Measurements from ENCODE around the gene MAD1L1.

The MAD1L1 gene

DNA sequence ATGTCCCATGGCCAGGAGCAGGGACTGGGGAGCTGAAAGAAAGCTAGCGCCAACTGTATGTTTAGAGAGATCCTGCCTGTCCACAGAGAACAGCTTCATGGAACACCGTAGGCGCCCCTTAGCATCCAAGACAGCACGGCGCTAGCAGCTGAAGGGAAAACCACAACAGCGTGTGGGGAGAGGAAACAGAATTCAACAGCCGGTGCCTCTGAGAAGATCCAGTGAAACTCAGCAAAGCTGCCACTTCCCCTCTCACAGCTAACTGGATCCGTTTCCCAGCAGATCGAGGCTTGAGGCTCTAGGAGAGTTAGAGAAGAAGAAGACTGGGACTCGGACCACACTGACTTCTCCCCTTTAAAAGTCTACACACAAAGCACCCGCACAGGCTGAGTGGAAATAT, 145.0 kb downstream of the MAD1L1 start:
- Histone ChIP-seq H3K27me3 (ENCODE audit: control insufficient read depth in 1 of 2, insufficient read depth in 2 of 2, low read length in 2 of 2) (no peaks in the 10 kb centered on the region), H3K9me3 (ENCODE audit: low read length) (no peaks in the 10 kb centered on the region), H3K36me3 (ENCODE audit: insufficient read depth, low read length) (no peaks in the 10 kb centered on the region)

GRCh38 chr7:2086229-2086628, 146.5 kb downstream of the MAD1L1 start:
- Histone ChIP-seq H3K27me3 (ENCODE audit: control insufficient read depth in 1 of 2, insufficient read depth in 2 of 2, low read length in 2 of 2) (no peaks in the 10 kb centered on the region), H3K9ac (ENCODE audit: low read length) (no peak overlapping the region), H3K36me3 (ENCODE audit: insufficient read depth, low read length) (no peaks in the 10 kb centered on the region), H3K4me1 (ENCODE audit: insufficient read depth, low read length) (no peaks in the 10 kb centered on the region), H3K27ac (ENCODE audit: low read depth, low read length) (no peak overlapping the region), H3K9me3 (ENCODE audit: low read length) (no peaks in the 10 kb centered on the region), H3K4me3 (ENCODE audit: low read depth in 1 of 2, low read length in 2 of 2) (no peak overlapping the region)

More for the DNA sequence above, 145.0 kb downstream of the MAD1L1 start:
- Histone ChIP-seq H3K9ac (ENCODE audit: low read length) (no peak overlapping the region), H3K4me3 (ENCODE audit: low read depth in 1 of 2, low read length in 2 of 2) (no peak overlapping the region), H3K4me1 (ENCODE audit: insufficient read depth, low read length) (no peaks in the 10 kb centered on the region), H3K27ac (ENCODE audit: low read depth, low read length) (no peak overlapping the region)

DNA sequence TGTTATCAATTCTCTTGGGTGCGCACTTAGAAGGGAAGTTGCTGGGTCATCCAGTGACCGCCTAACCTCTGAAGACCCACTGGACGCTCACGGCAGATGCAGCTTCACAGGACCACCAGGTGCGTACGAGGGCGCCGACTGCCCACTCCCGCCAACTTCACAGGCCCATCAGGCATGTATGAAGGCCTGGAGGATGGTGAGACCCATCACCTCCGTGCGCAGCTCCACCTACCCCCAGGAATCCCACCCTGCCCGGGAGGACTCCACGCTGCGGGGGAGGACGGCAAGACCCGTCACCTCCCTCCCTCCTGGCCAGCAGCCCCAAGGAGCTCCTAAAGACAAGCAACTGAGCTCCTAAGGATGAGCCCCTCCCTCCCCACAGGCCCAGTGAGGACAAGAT, 146.9 kb downstream of the MAD1L1 start:
- Histone ChIP-seq H3K9ac (ENCODE audit: low read length) (no peak overlapping the region), H3K36me3 (ENCODE audit: insufficient read depth, low read length) (no peaks in the 10 kb centered on the region), H3K27ac (ENCODE audit: low read depth, low read length) (no peak overlapping the region), H3K4me3 (ENCODE audit: low read depth in 1 of 2, low read length in 2 of 2) (no peak overlapping the region), H3K4me1 (ENCODE audit: insufficient read depth, low read length) (no peaks in the 10 kb centered on the region), H3K27me3 (ENCODE audit: control insufficient read depth in 1 of 2, insufficient read depth in 2 of 2, low read length in 2 of 2) (no peaks in the 10 kb centered on the region), H3K9me3 (ENCODE audit: low read length) (no peaks in the 10 kb centered on the region)

- Histone ChIP-seq H3K27ac (ENCODE audit: low read depth, low read length) (no peak overlapping the region), H3K9me3 (ENCODE audit: low read length) (no peaks in the 10 kb centered on the region), H3K4me3 (ENCODE audit: low read depth in 1 of 2, low read length in 2 of 2) (no peak overlapping the region), H3K36me3 (ENCODE audit: insufficient read depth, low read length) (no peaks in the 10 kb centered on the region), H3K27me3 (ENCODE audit: control insufficient read depth in 1 of 2, insufficient read depth in 2 of 2, low read length in 2 of 2) (no peaks in the 10 kb centered on the region), H3K9ac (ENCODE audit: low read length) (no peak overlapping the region), H3K4me1 (ENCODE audit: insufficient read depth, low read length) (no peaks in the 10 kb centered on the region)
These were observed 147.8 kb downstream of the MAD1L1 start for GRCh38 chr7:2084781-2085505.

- Histone ChIP-seq H3K4me3 (ENCODE audit: low read depth in 1 of 2, low read length in 2 of 2) (no peak overlapping the region), H3K9me3 (ENCODE audit: low read length) (no peaks in the 10 kb centered on the region), H3K27me3 (ENCODE audit: control insufficient read depth in 1 of 2, insufficient read depth in 2 of 2, low read length in 2 of 2) (no peaks in the 10 kb centered on the region), H3K27ac (ENCODE audit: low read depth, low read length) (no peak overlapping the region), H3K4me1 (ENCODE audit: insufficient read depth, low read length) (no peaks in the 10 kb centered on the region), H3K9ac (ENCODE audit: low read length) (no peak overlapping the region), H3K36me3 (ENCODE audit: insufficient read depth, low read length) (no peaks in the 10 kb centered on the region)
These were observed 148.4 kb downstream of the MAD1L1 start for GRCh38 chr7:2084331-2084730.

- H3K36me3 ChIP-seq (ENCODE audit: insufficient read depth, low read length) = no peaks in the 10 kb centered on the region
- no peak overlapping the region for H3K27ac ChIP-seq (ENCODE audit: low read depth, low read length)
- no peaks in the 10 kb centered on the region for H3K27me3 ChIP-seq (ENCODE audit: control insufficient read depth in 1 of 2, insufficient read depth in 2 of 2, low read length in 2 of 2)
- no peaks in the 10 kb centered on the region for H3K4me1 ChIP-seq (ENCODE audit: insufficient read depth, low read length)
- no peak overlapping the region for H3K4me3 ChIP-seq (ENCODE audit: low read depth in 1 of 2, low read length in 2 of 2)
- no peak overlapping the region for H3K9ac ChIP-seq (ENCODE audit: low read length)
- H3K9me3 ChIP-seq (ENCODE audit: low read length) = no peaks in the 10 kb centered on the region
These were observed 149.4 kb downstream of the MAD1L1 start for GRCh38 chr7:2083362-2083761.

DNA sequence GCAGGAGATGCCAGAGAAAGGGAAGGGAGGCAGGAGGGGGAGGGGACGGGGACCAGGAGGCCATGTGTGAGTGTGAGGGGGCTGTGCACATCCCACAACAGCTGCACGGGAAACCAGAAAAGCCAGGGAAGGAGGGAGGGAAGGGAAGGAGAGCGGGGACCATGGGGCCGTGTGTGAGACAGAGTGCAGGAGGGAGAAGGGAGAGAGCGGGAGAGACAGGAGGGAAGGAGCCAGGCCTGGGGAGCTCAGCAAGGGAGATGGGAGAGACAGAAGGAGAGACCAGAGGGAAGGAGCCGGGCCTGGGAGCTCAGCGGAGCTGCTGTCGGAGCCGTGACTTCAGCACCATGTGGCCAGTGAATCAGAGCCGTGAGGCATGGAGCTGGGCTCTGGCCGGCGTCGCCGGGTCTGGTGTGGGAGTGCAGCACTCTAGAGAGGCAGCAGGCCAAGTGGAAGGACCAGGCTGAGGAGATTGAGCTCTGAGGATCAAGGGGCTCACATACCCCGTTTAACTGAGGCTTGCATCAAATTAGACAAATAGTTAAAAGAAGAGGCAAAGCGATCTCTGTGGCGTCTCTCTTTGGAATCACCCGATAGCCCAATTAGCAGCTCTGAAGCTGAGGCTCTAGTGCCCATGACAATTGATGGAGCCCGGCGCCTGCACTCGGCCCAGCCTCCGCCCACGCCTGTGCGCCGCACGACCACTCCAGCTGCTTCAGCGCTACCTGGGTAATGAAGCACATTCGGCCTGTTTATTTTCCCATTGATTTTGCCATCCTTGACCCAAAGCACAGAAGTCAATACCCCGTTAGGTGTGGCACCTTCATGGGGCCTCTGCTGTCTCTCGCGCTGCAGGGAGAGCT, 150.4 kb downstream of the MAD1L1 start:
- Histone ChIP-seq H3K27ac (ENCODE audit: low read depth, low read length) (no peak overlapping the region), H3K27me3 (ENCODE audit: control insufficient read depth in 1 of 2, insufficient read depth in 2 of 2, low read length in 2 of 2) (no peaks in the 10 kb centered on the region), H3K4me1 (ENCODE audit: insufficient read depth, low read length) (no peaks in the 10 kb centered on the region), H3K9me3 (ENCODE audit: low read length) (no peaks in the 10 kb centered on the region), H3K9ac (ENCODE audit: low read length) (no peak overlapping the region), H3K36me3 (ENCODE audit: insufficient read depth, low read length) (no peaks in the 10 kb centered on the region), H3K4me3 (ENCODE audit: low read depth in 1 of 2, low read length in 2 of 2) (no peak overlapping the region)

GRCh38 chr7:2081526-2082135, 151.1 kb downstream of the MAD1L1 start:
- Histone ChIP-seq H3K36me3 (ENCODE audit: insufficient read depth, low read length) (no peaks in the 10 kb centered on the region), H3K27me3 (ENCODE audit: control insufficient read depth in 1 of 2, insufficient read depth in 2 of 2, low read length in 2 of 2) (no peaks in the 10 kb centered on the region), H3K27ac (ENCODE audit: low read depth, low read length) (no peak overlapping the region), H3K4me3 (ENCODE audit: low read depth in 1 of 2, low read length in 2 of 2) (no peak overlapping the region), H3K4me1 (ENCODE audit: insufficient read depth, low read length) (no peaks in the 10 kb centered on the region), H3K9me3 (ENCODE audit: low read length) (no peaks in the 10 kb centered on the region), H3K9ac (ENCODE audit: low read length) (no peak overlapping the region)

- no peaks in the 10 kb centered on the region for H3K36me3 ChIP-seq (ENCODE audit: insufficient read depth, low read length)
These were observed 152.3 kb downstream of the MAD1L1 start for GRCh38 chr7:2080477-2080876.

DNA sequence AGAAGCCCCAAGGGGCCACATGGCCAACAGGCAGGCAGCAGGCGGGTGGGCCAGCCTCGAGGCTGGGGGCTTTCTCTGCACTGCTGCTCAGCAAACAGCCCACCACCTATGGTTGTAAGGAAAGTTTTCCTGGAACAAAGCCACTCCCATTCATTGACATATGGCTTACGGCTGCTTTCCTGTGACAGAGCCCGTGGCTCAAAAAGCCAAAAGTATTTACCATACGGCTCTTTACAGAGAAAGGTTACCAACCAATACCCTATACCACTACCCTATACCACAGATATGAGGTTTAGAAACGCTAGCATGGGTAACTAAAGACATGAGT, 152.7 kb downstream of the MAD1L1 start:
- H3K9me3 ChIP-seq (ENCODE audit: low read length) = no peaks in the 10 kb centered on the region
- no peak overlapping the region for H3K27ac ChIP-seq (ENCODE audit: low read depth, low read length)
- H3K4me3 ChIP-seq (ENCODE audit: low read depth in 1 of 2, low read length in 2 of 2) = no peak overlapping the region

More at GRCh38 chr7:2080477-2080876, 152.3 kb downstream of the MAD1L1 start:
- Histone ChIP-seq H3K9ac (ENCODE audit: low read length) (no peak overlapping the region), H3K9me3 (ENCODE audit: low read length) (no peaks in the 10 kb centered on the region), H3K4me3 (ENCODE audit: low read depth in 1 of 2, low read length in 2 of 2) (no peak overlapping the region), H3K27ac (ENCODE audit: low read depth, low read length) (no peak overlapping the region), H3K4me1 (ENCODE audit: insufficient read depth, low read length) (no peaks in the 10 kb centered on the region), H3K27me3 (ENCODE audit: control insufficient read depth in 1 of 2, insufficient read depth in 2 of 2, low read length in 2 of 2) (no peaks in the 10 kb centered on the region)

DNA sequence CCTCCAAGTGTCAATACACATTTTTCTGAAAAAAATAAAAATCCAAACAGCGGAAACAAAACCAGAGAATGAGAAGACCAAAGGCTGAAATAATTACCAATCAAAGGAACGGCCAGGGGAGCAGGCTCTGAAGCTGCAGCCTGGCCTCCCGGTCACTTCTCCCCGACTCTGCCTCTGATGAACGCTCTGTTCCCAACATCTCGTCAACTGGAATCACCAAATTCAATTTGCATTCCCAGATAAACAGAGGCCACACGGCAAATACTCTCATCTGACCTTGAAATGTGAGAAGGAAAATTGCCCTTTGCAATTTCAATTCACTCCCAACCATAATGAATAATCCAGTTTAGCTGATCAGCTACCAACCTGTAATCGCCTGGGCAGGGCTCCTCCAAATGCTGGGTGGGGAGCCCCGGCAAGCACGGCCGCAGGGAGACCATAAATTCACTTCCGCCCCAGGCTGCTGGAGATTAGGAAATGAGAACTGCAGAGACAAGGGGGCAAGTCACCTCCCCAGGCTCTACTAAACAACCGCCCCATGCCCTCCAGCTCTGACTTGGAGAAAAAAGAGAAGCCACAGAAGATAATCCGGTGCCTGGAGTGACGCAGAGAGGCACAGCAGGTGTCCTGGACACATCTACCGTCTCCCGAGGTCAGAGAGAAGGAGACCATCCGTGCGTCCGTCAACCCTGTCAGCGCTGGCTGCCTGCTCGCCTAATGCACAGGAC, 153.2 kb downstream of the MAD1L1 start:
- H3K27me3 ChIP-seq (ENCODE audit: control insufficient read depth in 1 of 2, insufficient read depth in 2 of 2, low read length in 2 of 2) = no peaks in the 10 kb centered on the region

More for the DNA sequence above, 152.7 kb downstream of the MAD1L1 start:
- Histone ChIP-seq H3K4me1 (ENCODE audit: insufficient read depth, low read length) (no peaks in the 10 kb centered on the region), H3K36me3 (ENCODE audit: insufficient read depth, low read length) (no peaks in the 10 kb centered on the region), H3K9ac (ENCODE audit: low read length) (no peak overlapping the region), H3K27me3 (ENCODE audit: control insufficient read depth in 1 of 2, insufficient read depth in 2 of 2, low read length in 2 of 2) (no peaks in the 10 kb centered on the region)

More for the DNA sequence above, 153.2 kb downstream of the MAD1L1 start:
- Histone ChIP-seq H3K36me3 (ENCODE audit: insufficient read depth, low read length) (no peaks in the 10 kb centered on the region), H3K4me3 (ENCODE audit: low read depth in 1 of 2, low read length in 2 of 2) (no peak overlapping the region), H3K9me3 (ENCODE audit: low read length) (no peaks in the 10 kb centered on the region), H3K9ac (ENCODE audit: low read length) (no peak overlapping the region), H3K27ac (ENCODE audit: low read depth, low read length) (no peak overlapping the region), H3K4me1 (ENCODE audit: insufficient read depth, low read length) (no peaks in the 10 kb centered on the region)
